ENCODE data around the gene UVRAG.

DNA sequence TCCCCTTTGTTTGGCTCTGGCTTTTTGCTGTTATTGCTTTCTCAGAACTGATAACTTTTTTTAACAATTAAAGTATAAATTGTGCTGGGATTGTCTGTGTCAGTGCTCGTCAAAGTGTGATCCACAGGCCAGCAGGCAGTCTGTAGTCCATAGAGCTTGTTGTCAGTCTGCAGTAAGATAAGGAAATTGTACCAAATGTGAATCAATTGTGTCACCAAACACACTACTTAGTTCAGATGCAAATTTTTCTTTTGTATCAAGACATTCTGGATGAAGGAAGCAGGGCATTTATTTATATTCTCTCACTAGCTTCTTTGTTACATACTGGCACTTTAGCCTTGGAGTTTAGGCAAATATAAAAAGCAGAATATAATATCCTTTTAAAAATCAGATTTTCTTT, 270.3 kb downstream of the UVRAG start:
- TF ChIP-seq, protein P1, sequence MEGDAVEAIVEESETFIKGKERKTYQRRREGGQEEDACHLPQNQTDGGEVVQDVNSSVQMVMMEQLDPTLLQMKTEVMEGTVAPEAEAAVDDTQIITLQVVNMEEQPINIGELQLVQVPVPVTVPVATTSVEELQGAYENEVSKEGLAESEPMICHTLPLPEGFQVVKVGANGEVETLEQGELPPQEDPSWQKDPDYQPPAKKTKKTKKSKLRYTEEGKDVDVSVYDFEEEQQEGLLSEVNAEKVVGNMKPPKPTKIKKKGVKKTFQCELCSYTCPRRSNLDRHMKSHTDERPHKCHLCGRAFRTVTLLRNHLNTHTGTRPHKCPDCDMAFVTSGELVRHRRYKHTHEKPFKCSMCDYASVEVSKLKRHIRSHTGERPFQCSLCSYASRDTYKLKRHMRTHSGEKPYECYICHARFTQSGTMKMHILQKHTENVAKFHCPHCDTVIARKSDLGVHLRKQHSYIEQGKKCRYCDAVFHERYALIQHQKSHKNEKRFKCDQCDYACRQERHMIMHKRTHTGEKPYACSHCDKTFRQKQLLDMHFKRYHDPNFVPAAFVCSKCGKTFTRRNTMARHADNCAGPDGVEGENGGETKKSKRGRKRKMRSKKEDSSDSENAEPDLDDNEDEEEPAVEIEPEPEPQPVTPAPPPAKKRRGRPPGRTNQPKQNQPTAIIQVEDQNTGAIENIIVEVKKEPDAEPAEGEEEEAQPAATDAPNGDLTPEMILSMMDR (IDR thresholded peaks at IDR 0.05; ENCODE audit: insufficient read depth, low read length) = no peak
- TF ChIP-seq POLR2AphosphoS5 (IDR thresholded peaks at IDR 0.05; ENCODE audit: low read depth) = no peak
- TF ChIP-seq, protein P2, sequence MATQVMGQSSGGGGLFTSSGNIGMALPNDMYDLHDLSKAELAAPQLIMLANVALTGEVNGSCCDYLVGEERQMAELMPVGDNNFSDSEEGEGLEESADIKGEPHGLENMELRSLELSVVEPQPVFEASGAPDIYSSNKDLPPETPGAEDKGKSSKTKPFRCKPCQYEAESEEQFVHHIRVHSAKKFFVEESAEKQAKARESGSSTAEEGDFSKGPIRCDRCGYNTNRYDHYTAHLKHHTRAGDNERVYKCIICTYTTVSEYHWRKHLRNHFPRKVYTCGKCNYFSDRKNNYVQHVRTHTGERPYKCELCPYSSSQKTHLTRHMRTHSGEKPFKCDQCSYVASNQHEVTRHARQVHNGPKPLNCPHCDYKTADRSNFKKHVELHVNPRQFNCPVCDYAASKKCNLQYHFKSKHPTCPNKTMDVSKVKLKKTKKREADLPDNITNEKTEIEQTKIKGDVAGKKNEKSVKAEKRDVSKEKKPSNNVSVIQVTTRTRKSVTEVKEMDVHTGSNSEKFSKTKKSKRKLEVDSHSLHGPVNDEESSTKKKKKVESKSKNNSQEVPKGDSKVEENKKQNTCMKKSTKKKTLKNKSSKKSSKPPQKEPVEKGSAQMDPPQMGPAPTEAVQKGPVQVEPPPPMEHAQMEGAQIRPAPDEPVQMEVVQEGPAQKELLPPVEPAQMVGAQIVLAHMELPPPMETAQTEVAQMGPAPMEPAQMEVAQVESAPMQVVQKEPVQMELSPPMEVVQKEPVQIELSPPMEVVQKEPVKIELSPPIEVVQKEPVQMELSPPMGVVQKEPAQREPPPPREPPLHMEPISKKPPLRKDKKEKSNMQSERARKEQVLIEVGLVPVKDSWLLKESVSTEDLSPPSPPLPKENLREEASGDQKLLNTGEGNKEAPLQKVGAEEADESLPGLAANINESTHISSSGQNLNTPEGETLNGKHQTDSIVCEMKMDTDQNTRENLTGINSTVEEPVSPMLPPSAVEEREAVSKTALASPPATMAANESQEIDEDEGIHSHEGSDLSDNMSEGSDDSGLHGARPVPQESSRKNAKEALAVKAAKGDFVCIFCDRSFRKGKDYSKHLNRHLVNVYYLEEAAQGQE (IDR thresholded peaks at IDR 0.05; ENCODE audit: insufficient replicate concordance, low read depth) = no peak

All from HL-60 (cell line).